HCT116 (cell line): ENCODE data around the gene CCDC89. TPM values are rescaled to one million over a fixed set of nuclear protein-coding genes. Genes with fewer than 3 reads are reported as not detected.

Experiments
- ATAC-seq: fragments of 200-7000 bp; cut with Tn5 transposase; 2 replicates; pipeline ENCODE4 v1.9.1; 2020; ENCODE audit warnings: mild to moderate bottlenecking, moderate library complexity
- BruUV-seq: library from RNA; stranded (reverse); fragments of 400-500 nt; replicated peaks from 2 replicates; lab custom pipeline; 2021; lab: Mats Ljungman, UMichigan
- CTCF ChIA-PET: fragments of 300-600 bp; sonication (Branson Sonifier 250); formaldehyde crosslinking; loops from one replicate; lab custom pipeline; 2021; ENCODE audit warnings: antibody characterized with exemption; lab: Charles Lee
- POLR2A ChIA-PET: fragments of 300-600, 350-600 bp; sonication (Branson Sonifier 250); formaldehyde crosslinking; loops from one replicate; lab custom pipeline; 2021; ENCODE audit warnings: antibody characterized with exemption; lab: Charles Lee
- RAD21 ChIA-PET, 2 experiments: fragments of 300-600 bp; sonication (Branson Sonifier 250); formaldehyde crosslinking; loops; one replicate each; lab custom pipeline; 2023; ENCODE audit warnings: low total read pairs in 2 of 2; ENCODE audit not compliant: uncharacterized antibody in 2 of 2, unreplicated experiment in 2 of 2, low non-redundant PET in 1 of 2; lab: Charles Lee
- DNase-seq: peaks from one replicate; pipeline ENCODE4 v3.0.0-alpha.2; 2010; ENCODE audit warnings: low read depth, low spot score
- H2AFZ ChIP-seq: fragments of 200-600 bp; shearing (Covaris generic), sonication (generic); 2 replicates; pipeline ENCODE4 v1.6.1; 2017; ENCODE audit warnings: low read depth, mixed run types, mixed read lengths, antibody characterized with exemption, low read length; ENCODE audit not compliant: poor library complexity, severe bottlenecking
- H3K27ac ChIP-seq: 2 replicates; pipeline ENCODE4 v1.5.1; 2012; ENCODE audit warnings: low read depth, low read length
- H3K27me3 ChIP-seq: fragments of 200-600 bp; sonication (generic); 2 replicates; pipeline ENCODE4 v1.6.1; 2016; ENCODE audit warnings: mixed run types, low read length, mixed read lengths; ENCODE audit not compliant: insufficient read depth
- H3K36me3 ChIP-seq, 2 experiments: fragments of 200-500 bp in 1 of 2; fragments of 200-600 bp in 1 of 2; sonication (Bioruptor generic) in 1 of 2; sonication (generic) in 1 of 2; 2 replicates each; pipeline versions ENCODE4 v1.5.1 to v1.6.1; 2014 to 2016; ENCODE audit warnings: low read length in 2 of 2, inconsistent platforms in 1 of 2, mixed read lengths in 1 of 2, mixed run types in 1 of 2; ENCODE audit not compliant: insufficient read depth in 2 of 2, control insufficient read depth in 1 of 2
- H3K4me1 ChIP-seq, 2 experiments: fragments of 200-600 bp in 1 of 2; sonication (generic) in 1 of 2; 2 replicates each; pipeline versions ENCODE4 v1.5.1 to v1.6.1; 2012 to 2017; ENCODE audit warnings: low read length in 2 of 2, inconsistent platforms in 1 of 2, mild to moderate bottlenecking in 1 of 2, mixed read lengths in 1 of 2, mixed run types in 1 of 2, moderate library complexity in 1 of 2; ENCODE audit not compliant: insufficient read depth in 2 of 2, control insufficient read depth in 1 of 2
- H3K4me2 ChIP-seq: fragments of 200-600 bp; sonication (generic); 2 replicates; pipeline ENCODE4 v1.6.1; 2017; ENCODE audit warnings: mixed run types, low read length, mixed read lengths
- H3K4me3 ChIP-seq, 2 experiments: fragments of 200-600 bp in 1 of 2; sonication (generic) in 1 of 2; replicated peaks in 1 of 2; 2 replicates each; pipeline ENCODE4 v1.5.1; 2011 to 2016; ENCODE audit warnings: low read length in 2 of 2, control low read depth in 1 of 2, low read depth in 1 of 2, mild to moderate bottlenecking in 1 of 2, mixed read lengths in 1 of 2, mixed run types in 1 of 2
- H3K79me2 ChIP-seq: fragments of 200-600 bp; sonication (generic); 2 replicates; pipeline ENCODE4 v1.6.1; 2017; ENCODE audit warnings: mild to moderate bottlenecking, mixed run types, low read length, moderate library complexity, mixed read lengths; ENCODE audit not compliant: insufficient read depth
- H3K9ac ChIP-seq: fragments of 200-600 bp; sonication (generic); 2 replicates; pipeline ENCODE4 v1.6.1; 2016; ENCODE audit warnings: low read length, mixed read lengths
- H3K9me2 ChIP-seq: fragments of 200-600 bp; sonication (generic), shearing (Covaris generic); 2 replicates; pipeline ENCODE4 v1.6.1; 2017; ENCODE audit warnings: mixed run types, mild to moderate bottlenecking, moderate library complexity; ENCODE audit not compliant: insufficient read depth
- H3K9me3 ChIP-seq, 2 experiments: fragments of 200-500 bp in 1 of 2; fragments of 200-600 bp in 1 of 2; sonication (Bioruptor generic) in 1 of 2; sonication (generic) in 1 of 2; 2 replicates each; pipeline ENCODE4 v1.6.1; 2014 to 2017; ENCODE audit warnings: low read length in 2 of 2, mixed read lengths in 2 of 2, inconsistent platforms in 1 of 2, low read depth in 1 of 2, mild to moderate bottlenecking in 1 of 2, mixed run types in 1 of 2, moderate library complexity in 1 of 2; ENCODE audit not compliant: control insufficient read depth in 1 of 2, insufficient read depth in 1 of 2
- H4K20me1 ChIP-seq: fragments of 200-600 bp; sonication (generic), shearing (Covaris generic); 2 replicates; pipeline ENCODE4 v1.6.1; 2017; ENCODE audit warnings: mixed run types, mild to moderate bottlenecking, moderate library complexity; ENCODE audit not compliant: insufficient read depth
- CEBPB ChIP-seq: IDR thresholded peaks from 2 replicates; pipeline ENCODE4 v1.6.1; 2012; ENCODE audit warnings: low read depth
- ELF1 ChIP-seq: IDR thresholded peaks from 2 replicates; pipeline ENCODE4 v1.6.1; 2012; ENCODE audit warnings: low read depth, borderline replicate concordance
- JUND ChIP-seq: IDR thresholded peaks from 2 replicates; pipeline ENCODE4 v1.6.1; 2012
- POLR2A ChIP-seq: IDR thresholded peaks from 2 replicates; pipeline ENCODE4 v1.7.0; 2011; ENCODE audit warnings: borderline replicate concordance; ENCODE audit not compliant: insufficient read depth, insufficient read length; ENCODE audit errors: extremely low read depth
- RAD21 ChIP-seq: IDR thresholded peaks from 2 replicates; pipeline ENCODE4 v1.6.1; 2012; ENCODE audit warnings: low read depth, mild to moderate bottlenecking
- SRF ChIP-seq: IDR thresholded peaks from 2 replicates; pipeline ENCODE4 v1.6.1; 2012; ENCODE audit warnings: low read depth
- YY1 ChIP-seq: IDR thresholded peaks from 2 replicates; pipeline ENCODE4 v1.6.1; 2011; ENCODE audit warnings: low read length, low read depth, moderate library complexity, mild to moderate bottlenecking; ENCODE audit not compliant: insufficient replicate concordance; ENCODE audit errors: extremely low read depth
- ZFX ChIP-seq: fragments of 450-650 bp; IDR thresholded peaks from 2 replicates; pipeline ENCODE4 v1.6.1; 2017
- ZNF274 ChIP-seq: fragments of 200-500 bp; sonication (Bioruptor generic); IDR thresholded peaks from 2 replicates; pipeline ENCODE4 v1.6.1; 2014; ENCODE audit warnings: mild to moderate bottlenecking, low read depth, low read length, inconsistent platforms
- intact Hi-C: fragments of 100-400 bp; cut with micrococcal nuclease; formaldehyde crosslinking; loops from 2 replicates; pipeline ENCODE4 v1.10.0; 2022
- total RNA-seq: library from RNA; stranded (reverse); gene quantifications from one replicate; pipeline ENCODE4 v1.2.1, GENCODE V29; 2021; ENCODE audit not compliant: unreplicated experiment
- TF ChIP-seq, protein P1 (sequence below): IDR thresholded peaks from 2 replicates; pipeline ENCODE4 v1.6.1; 2011; ENCODE audit warnings: mild to moderate bottlenecking, low read length, moderate library complexity; ENCODE audit not compliant: insufficient replicate concordance; ENCODE audit errors: extremely low read depth
- TF ChIP-seq, protein P2 (sequence below): IDR thresholded peaks from 2 replicates; pipeline ENCODE4 v1.6.1; 2012
- TF ChIP-seq, protein P3 (sequence below): IDR thresholded peaks from 2 replicates; pipeline ENCODE4 v1.6.1; 2012

CCDC89 gene
- total RNA-seq, 1 experiment from 2014 or later, result 0.22 TPM

- Histone ChIP-seq H3K36me3 (no peaks in the 10 kb centered on the region), H3K9me3 (no peaks in the 10 kb centered on the region), H4K20me1 (no peaks in the 10 kb centered on the region), H3K9ac (no peak overlapping the region), H3K4me3 (no peak overlapping the region), H3K9me2 (no peaks in the 10 kb centered on the region), H3K27ac (no peak overlapping the region), H3K27me3 (no peaks in the 10 kb centered on the region), H3K79me2 (no peaks in the 10 kb centered on the region), H3K4me1 (no peaks in the 10 kb centered on the region), H2AFZ (no peak overlapping the region), H3K4me2 (no peak overlapping the region)
- no TSS peak for BruUV-seq
- CTCF ChIA-PET, result no interaction called here
- POLR2A ChIA-PET, result no interaction called here
- intact Hi-C loops, result no loop called here
- DNase-seq, result no peak
- TF ChIP-seq, protein P1, sequence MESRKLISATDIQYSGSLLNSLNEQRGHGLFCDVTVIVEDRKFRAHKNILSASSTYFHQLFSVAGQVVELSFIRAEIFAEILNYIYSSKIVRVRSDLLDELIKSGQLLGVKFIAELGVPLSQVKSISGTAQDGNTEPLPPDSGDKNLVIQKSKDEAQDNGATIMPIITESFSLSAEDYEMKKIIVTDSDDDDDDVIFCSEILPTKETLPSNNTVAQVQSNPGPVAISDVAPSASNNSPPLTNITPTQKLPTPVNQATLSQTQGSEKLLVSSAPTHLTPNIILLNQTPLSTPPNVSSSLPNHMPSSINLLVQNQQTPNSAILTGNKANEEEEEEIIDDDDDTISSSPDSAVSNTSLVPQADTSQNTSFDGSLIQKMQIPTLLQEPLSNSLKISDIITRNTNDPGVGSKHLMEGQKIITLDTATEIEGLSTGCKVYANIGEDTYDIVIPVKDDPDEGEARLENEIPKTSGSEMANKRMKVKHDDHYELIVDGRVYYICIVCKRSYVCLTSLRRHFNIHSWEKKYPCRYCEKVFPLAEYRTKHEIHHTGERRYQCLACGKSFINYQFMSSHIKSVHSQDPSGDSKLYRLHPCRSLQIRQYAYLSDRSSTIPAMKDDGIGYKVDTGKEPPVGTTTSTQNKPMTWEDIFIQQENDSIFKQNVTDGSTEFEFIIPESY, result no peak
- RAD21 ChIA-PET, result no interaction called here
- ATAC-seq, result no peak
These were observed 3.4 kb downstream of the CCDC89 start for GRCh38 chr11:85682330-85683305.

- ChIA-PET POLR2A (no interaction called here), CTCF (interaction anchor here (1.0 kb wide), 1 partner anchor 11 kb away, joined by 3 read pairs; no protein-coding TSS in a partner anchor), RAD21 (no interaction called here)
- Histone ChIP-seq H3K27me3 (no peaks in the 10 kb centered on the region), H3K4me3 (no peak overlapping the region), H2AFZ (no peak overlapping the region), H3K4me1 (no peaks in the 10 kb centered on the region), H3K4me2 (no peak overlapping the region), H3K9ac (no peak overlapping the region), H3K9me3 (no peaks in the 10 kb centered on the region), H3K27ac (no peak overlapping the region), H3K79me2 (no peaks in the 10 kb centered on the region), H3K36me3 (no peaks in the 10 kb centered on the region), H4K20me1 (no peaks in the 10 kb centered on the region), H3K9me2 (no peaks in the 10 kb centered on the region)
- intact Hi-C loops, result no loop called here
- no peak for ATAC-seq
- TF ChIP-seq ZFX (no peak), POLR2A (no peak), YY1 (no peak), RAD21 (no peak), SRF (no peak), JUND (no peak), ELF1 (no peak), ZNF274 (no peak), CEBPB (no peak)
- TF ChIP-seq, protein P1, result no peak
- TF ChIP-seq, protein P2, sequence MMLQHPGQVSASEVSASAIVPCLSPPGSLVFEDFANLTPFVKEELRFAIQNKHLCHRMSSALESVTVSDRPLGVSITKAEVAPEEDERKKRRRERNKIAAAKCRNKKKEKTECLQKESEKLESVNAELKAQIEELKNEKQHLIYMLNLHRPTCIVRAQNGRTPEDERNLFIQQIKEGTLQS, result no peak
- TF ChIP-seq, protein P3, sequence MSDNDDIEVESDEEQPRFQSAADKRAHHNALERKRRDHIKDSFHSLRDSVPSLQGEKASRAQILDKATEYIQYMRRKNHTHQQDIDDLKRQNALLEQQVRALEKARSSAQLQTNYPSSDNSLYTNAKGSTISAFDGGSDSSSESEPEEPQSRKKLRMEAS, result no peak
- no TSS peak for BruUV-seq
- no peak for DNase-seq
These were observed 5.1 kb downstream of the CCDC89 start for GRCh38 chr11:85680897-85681296.
